HepG2 (cell line): ENCODE measurements around the gene SLX4. TPM values are rescaled to one million over a fixed set of nuclear protein-coding genes. Genes with fewer than 3 reads are reported as not detected.

ENCODE experiments used
- CBX1 ChIP-seq: IDR thresholded peaks from one replicate; pipeline ENCODE4 v1.6.1; 2016; ENCODE audit warnings: antibody characterized with exemption, low read depth
- DR1 ChIP-seq: sonication (generic); formaldehyde crosslinking; IDR thresholded peaks from 2 replicates; pipeline ENCODE4 v1.8.0; 2021; ENCODE audit warnings: mild to moderate bottlenecking, missing genetic modification reagents, inconsistent platforms
- ELF3 ChIP-seq: IDR thresholded peaks from 2 replicates; pipeline ENCODE4 v1.6.1; 2016; ENCODE audit warnings: missing genetic modification reagents, missing compliant biosample characterization
- HMGA1 ChIP-seq: sonication (generic); formaldehyde crosslinking; conservative IDR thresholded peaks from 2 replicates; pipeline ENCODE4 v1.4.0; 2020; ENCODE audit warnings: missing genetic modification reagents
- ISX ChIP-seq: sonication (generic); formaldehyde crosslinking; conservative IDR thresholded peaks from 2 replicates; pipeline ENCODE4 v1.5.0; 2020; ENCODE audit warnings: missing genetic modification reagents
- LCORL ChIP-seq, 2 experiments: fragments of 450-650 bp in 1 of 2; sonication (generic) in 1 of 2; formaldehyde crosslinking in 1 of 2; IDR thresholded peaks; 2 replicates each; pipeline versions ENCODE4 v1.5.0 to v1.6.1; 2017 to 2020; ENCODE audit warnings: antibody characterized with exemption in 1 of 2, missing genetic modification reagents in 1 of 2
- MAFF ChIP-seq: IDR thresholded peaks from 2 replicates; pipeline ENCODE4 v1.6.1; 2011; ENCODE audit warnings: low read depth, low read length, improper control_type of control experiment
- NFRKB ChIP-seq: fragments of 450-650 bp; IDR thresholded peaks from 2 replicates; pipeline ENCODE4 v1.6.1; 2017
- POLR2A ChIP-seq, 2 experiments: IDR thresholded peaks; 2 replicates each; pipeline ENCODE4 v1.6.1; 2011; ENCODE audit warnings: low read depth in 2 of 2, low read length in 2 of 2, mild to moderate bottlenecking in 1 of 2, moderate library complexity in 1 of 2; ENCODE audit not compliant: insufficient read depth in 1 of 2
- ZNF234 ChIP-seq: sonication (generic); formaldehyde crosslinking; conservative IDR thresholded peaks from 2 replicates; pipeline ENCODE4 v1.5.1; 2020; ENCODE audit warnings: mild to moderate bottlenecking, missing genetic modification reagents
- ZNF317 ChIP-seq: sonication (generic); formaldehyde crosslinking; IDR thresholded peaks from 2 replicates; pipeline ENCODE4 v1.5.0; 2020; ENCODE audit warnings: mild to moderate bottlenecking, missing genetic modification reagents
- ZNF615 ChIP-seq: sonication (generic); formaldehyde crosslinking; IDR thresholded peaks from 2 replicates; pipeline ENCODE4 v1.5.0; 2020; ENCODE audit warnings: mild to moderate bottlenecking, missing genetic modification reagents, borderline replicate concordance
- ZNF879 ChIP-seq: sonication (generic); formaldehyde crosslinking; IDR thresholded peaks from 2 replicates; pipeline ENCODE4 v1.8.1; 2023; ENCODE audit warnings: missing genetic modification reagents
- polyA plus RNA-seq, 8 experiments: library from polyadenylated mRNA; depleted of rRNA in 3 of 8; stranded (reverse) in 7 of 8; unstranded in 1 of 8; fragments of >200 nt; fragmentation: Illumina TruSeq in 4 of 8; extraction: Trizol in 4 of 8; gene quantifications; 2 replicates each; pipeline versions ENCODE4 v1.2.1 to v1.2.3, GENCODE V29; 2011 to 2016; ENCODE audit warnings: low read depth in 4 of 8, missing spikeins in 1 of 8, mixed read lengths in 1 of 8; ENCODE audit not compliant: insufficient read depth in 1 of 8
- total RNA-seq, 5 experiments: library from RNA; depleted of rRNA; stranded (reverse); fragments of >200 nt; fragmentation: Illumina TruSeq; extraction: Trizol; gene quantifications; 2 replicates each; pipeline ENCODE4 v1.2.3, GENCODE V29; 2016; ENCODE audit warnings: low read depth in 1 of 5
- TF ChIP-seq, protein P1 (sequence below): sonication (generic); formaldehyde crosslinking; IDR thresholded peaks from 2 replicates; pipeline ENCODE4 v1.4.0; 2020; ENCODE audit warnings: missing genetic modification reagents, borderline replicate concordance
- TF ChIP-seq, protein P2 (sequence below): IDR thresholded peaks from 2 replicates; pipeline ENCODE4 v1.6.1; 2016; ENCODE audit warnings: missing genetic modification reagents, missing compliant biosample characterization
- TF ChIP-seq, protein P3 (sequence below): IDR thresholded peaks from 2 replicates; pipeline ENCODE4 v1.6.1; 2012; ENCODE audit warnings: low read length, improper control_type of control experiment
- TF ChIP-seq, protein P4 (sequence below): sonication (generic); formaldehyde crosslinking; IDR thresholded peaks from 2 replicates; pipeline ENCODE4 v1.4.0; 2020; ENCODE audit warnings: missing genetic modification reagents
- TF ChIP-seq, protein P5 (sequence below): sonication (generic); formaldehyde crosslinking; IDR thresholded peaks from 2 replicates; pipeline ENCODE4 v1.4.0; 2020; ENCODE audit warnings: missing genetic modification reagents

SLX4 gene
- total and polyA plus RNA-seq, 2 of the 13 experiments (the other 11 are each of a cell fraction or from before 2014, with no cell fraction given): 1.1 to 3.6 TPM

DNA sequence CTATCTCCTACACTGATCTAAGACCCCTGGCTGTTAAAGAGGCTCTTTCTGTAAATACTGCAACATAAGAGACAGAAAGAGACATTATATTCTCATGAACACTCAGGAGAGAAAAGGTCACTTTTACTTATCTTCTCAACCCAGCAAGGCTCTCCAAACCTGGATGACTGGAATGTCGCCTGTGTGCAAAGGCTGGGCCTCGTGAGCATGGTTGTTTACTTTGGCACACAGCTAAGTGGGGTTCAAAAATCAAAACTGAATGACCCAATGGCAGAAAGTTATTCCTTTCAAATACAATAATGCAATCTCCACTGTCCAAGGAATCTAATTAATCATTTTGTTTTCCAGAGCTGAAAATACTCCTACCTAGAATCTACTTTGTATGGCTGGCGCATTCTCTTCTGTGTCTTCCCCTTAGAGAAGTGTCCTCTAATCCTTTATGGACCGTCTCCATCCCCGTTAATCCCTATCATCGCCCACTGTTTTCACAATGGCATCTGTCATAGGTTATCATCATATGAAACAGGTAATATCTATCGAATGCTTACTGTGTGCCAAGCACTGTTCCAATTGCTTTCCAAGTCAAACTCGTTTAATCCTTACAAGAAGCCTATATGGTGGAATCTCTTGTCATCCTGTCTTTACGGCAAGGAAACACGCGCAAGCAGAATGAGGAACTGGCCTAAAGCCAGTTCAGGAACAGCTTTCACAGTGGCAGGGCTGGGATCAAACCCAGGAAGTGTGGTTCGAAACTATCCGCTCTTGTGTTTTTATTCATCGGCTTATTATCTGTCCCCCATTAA is 1.3 kb downstream of the SLX4 start (continued):
- TF ChIP-seq, protein P1, sequence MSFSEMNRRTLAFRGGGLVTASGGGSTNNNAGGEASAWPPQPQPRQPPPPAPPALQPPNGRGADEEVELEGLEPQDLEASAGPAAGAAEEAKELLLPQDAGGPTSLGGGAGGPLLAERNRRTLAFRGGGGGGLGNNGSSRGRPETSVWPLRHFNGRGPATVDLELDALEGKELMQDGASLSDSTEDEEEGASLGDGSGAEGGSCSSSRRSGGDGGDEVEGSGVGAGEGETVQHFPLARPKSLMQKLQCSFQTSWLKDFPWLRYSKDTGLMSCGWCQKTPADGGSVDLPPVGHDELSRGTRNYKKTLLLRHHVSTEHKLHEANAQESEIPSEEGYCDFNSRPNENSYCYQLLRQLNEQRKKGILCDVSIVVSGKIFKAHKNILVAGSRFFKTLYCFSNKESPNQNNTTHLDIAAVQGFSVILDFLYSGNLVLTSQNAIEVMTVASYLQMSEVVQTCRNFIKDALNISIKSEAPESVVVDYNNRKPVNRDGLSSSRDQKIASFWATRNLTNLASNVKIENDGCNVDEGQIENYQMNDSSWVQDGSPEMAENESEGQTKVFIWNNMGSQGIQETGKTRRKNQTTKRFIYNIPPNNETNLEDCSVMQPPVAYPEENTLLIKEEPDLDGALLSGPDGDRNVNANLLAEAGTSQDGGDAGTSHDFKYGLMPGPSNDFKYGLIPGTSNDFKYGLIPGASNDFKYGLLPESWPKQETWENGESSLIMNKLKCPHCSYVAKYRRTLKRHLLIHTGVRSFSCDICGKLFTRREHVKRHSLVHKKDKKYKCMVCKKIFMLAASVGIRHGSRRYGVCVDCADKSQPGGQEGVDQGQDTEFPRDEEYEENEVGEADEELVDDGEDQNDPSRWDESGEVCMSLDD: peak; percentile 88; the same call in 1 of the 2 replicates
- TF ChIP-seq ZNF879 (no peak), ZNF615 (CRISPR knock-in tag) (no peak), HMGA1 (CRISPR knock-in tag) (no peak), ISX (CRISPR knock-in tag) (no peak), ZNF234 (no peak), POLR2A (IDR thresholded peaks at IDR 0.05; ENCODE audit: insufficient read depth in 1 of 2, low read depth in 2 of 2, low read length in 2 of 2) (no peak), DR1 (no peak), CBX1 (no peak), NFRKB (no peak), ZNF317 (CRISPR knock-in tag) (no peak), LCORL (IDR thresholded peaks at IDR 0.05) (no peak), LCORL (CRISPR knock-in tag; IDR thresholded peaks at IDR 0.05) (no peak; the same call in 1 of the 2 replicates), ELF3 (CRISPR knock-in tag) (no peak), MAFF (no peak)
- TF ChIP-seq, protein P2, sequence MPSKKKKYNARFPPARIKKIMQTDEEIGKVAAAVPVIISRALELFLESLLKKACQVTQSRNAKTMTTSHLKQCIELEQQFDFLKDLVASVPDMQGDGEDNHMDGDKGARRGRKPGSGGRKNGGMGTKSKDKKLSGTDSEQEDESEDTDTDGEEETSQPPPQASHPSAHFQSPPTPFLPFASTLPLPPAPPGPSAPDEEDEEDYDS: no peak
- TF ChIP-seq, protein P3, sequence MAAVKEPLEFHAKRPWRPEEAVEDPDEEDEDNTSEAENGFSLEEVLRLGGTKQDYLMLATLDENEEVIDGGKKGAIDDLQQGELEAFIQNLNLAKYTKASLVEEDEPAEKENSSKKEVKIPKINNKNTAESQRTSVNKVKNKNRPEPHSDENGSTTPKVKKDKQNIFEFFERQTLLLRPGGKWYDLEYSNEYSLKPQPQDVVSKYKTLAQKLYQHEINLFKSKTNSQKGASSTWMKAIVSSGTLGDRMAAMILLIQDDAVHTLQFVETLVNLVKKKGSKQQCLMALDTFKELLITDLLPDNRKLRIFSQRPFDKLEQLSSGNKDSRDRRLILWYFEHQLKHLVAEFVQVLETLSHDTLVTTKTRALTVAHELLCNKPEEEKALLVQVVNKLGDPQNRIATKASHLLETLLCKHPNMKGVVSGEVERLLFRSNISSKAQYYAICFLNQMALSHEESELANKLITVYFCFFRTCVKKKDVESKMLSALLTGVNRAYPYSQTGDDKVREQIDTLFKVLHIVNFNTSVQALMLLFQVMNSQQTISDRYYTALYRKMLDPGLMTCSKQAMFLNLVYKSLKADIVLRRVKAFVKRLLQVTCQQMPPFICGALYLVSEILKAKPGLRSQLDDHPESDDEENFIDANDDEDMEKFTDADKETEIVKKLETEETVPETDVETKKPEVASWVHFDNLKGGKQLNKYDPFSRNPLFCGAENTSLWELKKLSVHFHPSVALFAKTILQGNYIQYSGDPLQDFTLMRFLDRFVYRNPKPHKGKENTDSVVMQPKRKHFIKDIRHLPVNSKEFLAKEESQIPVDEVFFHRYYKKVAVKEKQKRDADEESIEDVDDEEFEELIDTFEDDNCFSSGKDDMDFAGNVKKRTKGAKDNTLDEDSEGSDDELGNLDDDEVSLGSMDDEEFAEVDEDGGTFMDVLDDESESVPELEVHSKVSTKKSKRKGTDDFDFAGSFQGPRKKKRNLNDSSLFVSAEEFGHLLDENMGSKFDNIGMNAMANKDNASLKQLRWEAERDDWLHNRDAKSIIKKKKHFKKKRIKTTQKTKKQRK: no peak
- TF ChIP-seq, protein P4, sequence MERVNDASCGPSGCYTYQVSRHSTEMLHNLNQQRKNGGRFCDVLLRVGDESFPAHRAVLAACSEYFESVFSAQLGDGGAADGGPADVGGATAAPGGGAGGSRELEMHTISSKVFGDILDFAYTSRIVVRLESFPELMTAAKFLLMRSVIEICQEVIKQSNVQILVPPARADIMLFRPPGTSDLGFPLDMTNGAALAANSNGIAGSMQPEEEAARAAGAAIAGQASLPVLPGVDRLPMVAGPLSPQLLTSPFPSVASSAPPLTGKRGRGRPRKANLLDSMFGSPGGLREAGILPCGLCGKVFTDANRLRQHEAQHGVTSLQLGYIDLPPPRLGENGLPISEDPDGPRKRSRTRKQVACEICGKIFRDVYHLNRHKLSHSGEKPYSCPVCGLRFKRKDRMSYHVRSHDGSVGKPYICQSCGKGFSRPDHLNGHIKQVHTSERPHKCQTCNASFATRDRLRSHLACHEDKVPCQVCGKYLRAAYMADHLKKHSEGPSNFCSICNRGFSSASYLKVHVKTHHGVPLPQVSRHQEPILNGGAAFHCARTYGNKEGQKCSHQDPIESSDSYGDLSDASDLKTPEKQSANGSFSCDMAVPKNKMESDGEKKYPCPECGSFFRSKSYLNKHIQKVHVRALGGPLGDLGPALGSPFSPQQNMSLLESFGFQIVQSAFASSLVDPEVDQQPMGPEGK (CRISPR knock-in tag): no peak
- TF ChIP-seq, protein P5, sequence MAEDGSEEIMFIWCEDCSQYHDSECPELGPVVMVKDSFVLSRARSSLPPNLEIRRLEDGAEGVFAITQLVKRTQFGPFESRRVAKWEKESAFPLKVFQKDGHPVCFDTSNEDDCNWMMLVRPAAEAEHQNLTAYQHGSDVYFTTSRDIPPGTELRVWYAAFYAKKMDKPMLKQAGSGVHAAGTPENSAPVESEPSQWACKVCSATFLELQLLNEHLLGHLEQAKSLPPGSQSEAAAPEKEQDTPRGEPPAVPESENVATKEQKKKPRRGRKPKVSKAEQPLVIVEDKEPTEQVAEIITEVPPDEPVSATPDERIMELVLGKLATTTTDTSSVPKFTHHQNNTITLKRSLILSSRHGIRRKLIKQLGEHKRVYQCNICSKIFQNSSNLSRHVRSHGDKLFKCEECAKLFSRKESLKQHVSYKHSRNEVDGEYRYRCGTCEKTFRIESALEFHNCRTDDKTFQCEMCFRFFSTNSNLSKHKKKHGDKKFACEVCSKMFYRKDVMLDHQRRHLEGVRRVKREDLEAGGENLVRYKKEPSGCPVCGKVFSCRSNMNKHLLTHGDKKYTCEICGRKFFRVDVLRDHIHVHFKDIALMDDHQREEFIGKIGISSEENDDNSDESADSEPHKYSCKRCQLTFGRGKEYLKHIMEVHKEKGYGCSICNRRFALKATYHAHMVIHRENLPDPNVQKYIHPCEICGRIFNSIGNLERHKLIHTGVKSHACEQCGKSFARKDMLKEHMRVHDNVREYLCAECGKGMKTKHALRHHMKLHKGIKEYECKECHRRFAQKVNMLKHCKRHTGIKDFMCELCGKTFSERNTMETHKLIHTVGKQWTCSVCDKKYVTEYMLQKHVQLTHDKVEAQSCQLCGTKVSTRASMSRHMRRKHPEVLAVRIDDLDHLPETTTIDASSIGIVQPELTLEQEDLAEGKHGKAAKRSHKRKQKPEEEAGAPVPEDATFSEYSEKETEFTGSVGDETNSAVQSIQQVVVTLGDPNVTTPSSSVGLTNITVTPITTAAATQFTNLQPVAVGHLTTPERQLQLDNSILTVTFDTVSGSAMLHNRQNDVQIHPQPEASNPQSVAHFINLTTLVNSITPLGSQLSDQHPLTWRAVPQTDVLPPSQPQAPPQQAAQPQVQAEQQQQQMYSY: no peak
